Urothelium cell line (cell line): ENCODE data around the gene CRKL.

Experiments
- DNase-seq: peaks from one replicate; pipeline ENCODE4 v3.0.0; 2011; ENCODE audit warnings: low spot score, mixed read lengths
- FAIRE-seq: peaks from 2 replicates; lab custom pipeline; 2011; peaks lifted over from hg19 to GRCh38; lab: Jason Lieb, UNC

The CRKL gene

GRCh38 chr22:20979243-20979809 lies 62.1 kb downstream of the CRKL start:
- no peak for DNase-seq
- no peak for FAIRE-seq

DNA sequence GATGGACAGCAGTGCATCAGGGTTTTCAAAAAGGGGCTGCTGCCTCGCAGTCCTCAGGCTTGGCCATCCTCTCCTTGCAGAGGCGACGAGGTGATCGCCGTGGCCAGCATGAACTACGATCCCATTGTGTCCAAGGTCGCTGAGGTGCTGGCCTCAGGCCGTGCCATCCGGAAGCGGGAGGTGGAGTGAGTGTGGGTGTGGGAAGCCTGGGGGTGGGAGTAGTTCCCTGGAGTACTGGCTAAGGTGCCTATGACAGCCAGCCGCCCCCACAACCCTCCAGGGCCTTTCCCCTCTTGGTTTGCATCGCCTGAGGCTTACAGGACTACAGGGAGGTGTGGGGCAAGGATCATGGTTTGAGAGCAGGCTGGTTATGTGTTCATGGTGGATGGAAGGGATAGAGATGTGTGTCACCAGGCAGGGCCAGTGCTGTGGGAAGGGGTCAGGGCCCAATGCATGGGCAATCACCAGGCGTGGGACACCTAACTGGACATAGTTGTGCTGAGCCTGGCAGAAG lies 62.8 kb downstream of the CRKL start:
- DNase-seq: no peak
- no peak for FAIRE-seq

DNA sequence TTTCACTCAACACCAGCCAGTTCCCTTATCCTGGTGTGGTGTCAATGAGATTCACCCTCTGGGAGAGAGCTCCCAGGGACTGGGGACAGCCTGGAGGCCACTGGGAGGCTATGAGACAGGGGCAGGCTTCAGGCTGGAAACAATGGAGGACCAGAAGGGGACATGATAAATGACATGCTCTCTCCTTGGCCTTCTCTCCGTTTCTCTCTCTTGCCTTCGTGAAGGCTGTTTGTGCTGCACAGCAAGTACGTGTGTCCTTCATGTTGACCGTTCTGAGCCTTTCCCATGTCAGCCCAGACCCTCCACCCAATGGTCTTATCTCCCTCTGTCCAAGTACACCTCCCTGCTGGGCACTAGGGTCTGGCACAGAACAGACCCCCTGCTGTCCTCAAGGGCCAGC lies 63.3 kb downstream of the CRKL start:
- no peak for FAIRE-seq
- no peak for DNase-seq

DNA sequence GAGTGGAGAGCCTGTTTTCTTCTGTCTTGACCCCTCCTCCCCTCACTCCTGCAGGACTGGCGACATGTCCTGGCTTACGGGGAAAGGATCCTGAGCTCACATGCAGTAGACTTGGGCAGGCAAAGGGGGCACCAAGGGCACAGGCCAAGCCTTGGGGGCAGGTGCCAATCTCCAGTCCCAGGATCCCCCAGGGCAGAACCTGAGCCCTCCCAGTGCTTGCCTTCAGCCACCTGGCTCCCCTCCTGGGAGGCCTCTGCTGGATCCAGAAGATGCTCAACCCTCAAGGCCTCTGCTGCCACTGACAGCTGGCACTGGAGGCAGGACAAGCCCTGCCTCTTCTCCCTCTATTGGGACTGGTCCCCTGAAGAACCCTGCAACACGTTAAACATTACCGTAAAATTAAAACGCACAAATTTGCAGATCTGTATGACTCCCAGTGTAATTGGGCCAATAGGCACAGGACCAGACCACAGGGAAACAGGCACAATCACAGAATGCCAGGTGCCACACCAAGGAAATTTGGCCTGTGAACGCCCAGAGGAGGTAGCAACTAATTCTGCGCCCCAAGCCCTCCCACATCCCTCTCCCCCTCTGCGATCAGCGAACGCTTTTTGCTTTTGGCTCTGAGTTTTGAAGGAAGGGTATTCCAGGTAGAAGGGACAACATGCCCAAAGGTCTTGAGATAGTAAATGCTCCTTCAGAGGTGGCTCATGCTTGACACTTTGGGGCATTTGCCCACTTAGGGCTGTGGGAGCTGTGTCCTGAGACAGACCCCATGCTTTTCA lies 63.9 kb downstream of the CRKL start:
- no peak for DNase-seq
- no peak for FAIRE-seq

DNA sequence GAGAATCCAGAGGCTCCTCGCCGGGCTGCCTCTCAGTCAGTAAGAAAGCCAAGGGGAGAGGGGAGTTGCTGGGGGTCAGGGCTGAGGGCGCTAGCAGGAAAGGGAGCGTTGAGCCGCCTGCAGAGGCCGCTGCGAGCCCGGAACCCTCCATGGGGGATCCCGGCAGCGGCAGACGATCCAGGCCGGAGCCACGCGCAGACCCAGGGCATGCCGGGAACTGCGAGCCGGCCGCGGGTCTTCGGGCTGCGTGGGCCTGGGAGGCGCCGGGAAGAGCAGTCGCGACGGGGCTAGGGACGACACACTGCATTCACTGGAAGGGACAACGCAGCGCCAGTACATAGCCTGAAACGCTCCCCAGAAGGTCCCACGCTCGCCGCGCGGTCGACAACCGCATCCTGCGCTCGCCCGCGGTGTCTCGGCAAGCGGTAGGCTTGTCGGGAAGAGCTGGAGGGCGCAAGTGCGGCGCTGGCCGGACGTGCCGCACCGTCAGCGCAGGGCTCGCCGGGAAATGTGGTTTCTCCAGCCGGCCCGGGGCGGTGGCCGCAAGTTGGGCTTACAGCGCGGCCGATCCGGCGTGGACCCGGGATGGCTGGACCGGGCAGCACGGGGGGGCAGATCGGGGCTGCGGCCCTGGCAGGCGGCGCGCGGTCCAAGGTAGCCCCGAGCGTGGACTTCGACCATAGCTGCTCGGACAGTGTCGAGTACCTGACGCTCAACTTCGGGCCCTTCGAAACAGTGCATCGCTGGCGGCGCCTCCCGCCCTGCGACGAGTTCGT lies 64.8 kb downstream of the CRKL start, which contains the start of gene LZTR1:
LZTR1 (plus strand) TSS at position 511 of the 776 bp plus-strand sequence; CDS start at position 586, 75 bp downstream.
- DNase-seq (peak; percentile 96), FAIRE-seq (peak; percentile 98)

DNA sequence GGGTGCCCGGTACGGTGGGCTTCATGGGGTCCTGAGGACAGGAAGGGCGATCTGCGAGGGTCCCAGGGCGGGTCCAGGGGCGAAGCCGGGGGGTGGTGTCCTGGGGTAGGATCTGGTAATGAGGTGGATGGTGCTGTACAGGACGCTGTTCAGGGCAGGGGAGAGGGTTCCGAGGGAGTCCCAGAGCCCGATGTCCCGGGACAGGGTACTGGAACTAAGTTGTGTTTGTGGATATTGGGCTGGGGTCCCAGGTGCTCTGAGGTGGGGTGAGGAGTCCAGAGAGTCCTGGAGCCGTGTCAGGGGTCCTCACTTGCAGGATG lies 65.3 kb downstream of the CRKL start:
- FAIRE-seq (no peak), DNase-seq (no peak)

DNA sequence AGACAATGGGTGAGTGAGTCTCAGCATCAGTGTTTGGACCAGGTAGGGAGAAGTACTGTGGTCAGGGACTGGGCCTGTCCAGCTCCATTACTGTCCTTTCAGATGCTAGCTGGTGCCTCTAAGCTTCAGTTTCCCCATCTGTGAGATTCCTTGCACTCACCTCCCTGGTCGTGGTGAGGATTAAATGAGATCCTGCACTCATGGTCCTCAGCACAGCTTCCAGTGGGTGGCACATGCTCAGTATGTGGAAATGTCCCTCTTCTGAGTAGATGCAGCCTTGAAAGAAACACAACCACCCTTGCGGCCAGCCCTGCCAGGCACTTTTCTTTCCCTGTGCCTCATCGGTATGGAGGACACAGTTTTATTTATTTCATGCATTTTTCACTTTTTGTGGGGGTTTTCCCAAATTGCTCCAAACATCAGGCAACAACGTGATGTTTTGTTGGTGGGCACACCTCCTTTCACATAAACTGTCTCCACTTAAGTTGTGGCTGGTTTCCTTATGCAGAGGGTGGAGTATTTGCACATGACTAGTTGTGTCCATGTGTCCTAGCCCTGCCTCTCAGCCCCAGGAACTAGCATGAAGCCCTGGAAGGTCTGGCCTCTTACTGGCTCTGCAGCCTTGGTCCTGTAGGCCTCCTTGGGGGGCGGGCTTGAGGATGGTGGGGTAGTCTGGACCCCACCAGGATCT lies 66.0 kb downstream of the CRKL start:
- no peak for DNase-seq
- no peak for FAIRE-seq

DNA sequence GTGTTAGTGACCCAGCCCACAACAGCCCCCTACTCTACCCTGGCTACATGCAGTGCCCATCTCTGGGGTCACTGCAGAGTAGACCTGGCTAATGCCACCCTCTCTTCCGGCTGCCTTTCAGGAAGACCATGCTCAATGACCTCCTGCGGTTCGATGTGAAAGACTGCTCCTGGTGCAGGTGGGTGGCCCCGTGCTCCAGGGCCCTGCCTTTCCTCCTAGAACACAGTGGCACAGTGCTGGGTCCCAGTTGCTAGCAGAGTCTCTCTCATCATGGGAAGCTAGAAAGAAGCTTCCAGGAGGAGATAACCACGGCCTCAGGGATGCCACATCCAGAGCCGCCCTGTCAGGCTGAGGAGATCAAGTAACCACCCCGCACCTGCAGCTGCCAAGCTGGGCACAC lies 68.5 kb downstream of the CRKL start:
- DNase-seq (no peak), FAIRE-seq (no peak)

- FAIRE-seq: no peak
- no peak for DNase-seq
Observed at GRCh38 chr22:20986365-20986764, 69.2 kb downstream of the CRKL start.

DNA sequence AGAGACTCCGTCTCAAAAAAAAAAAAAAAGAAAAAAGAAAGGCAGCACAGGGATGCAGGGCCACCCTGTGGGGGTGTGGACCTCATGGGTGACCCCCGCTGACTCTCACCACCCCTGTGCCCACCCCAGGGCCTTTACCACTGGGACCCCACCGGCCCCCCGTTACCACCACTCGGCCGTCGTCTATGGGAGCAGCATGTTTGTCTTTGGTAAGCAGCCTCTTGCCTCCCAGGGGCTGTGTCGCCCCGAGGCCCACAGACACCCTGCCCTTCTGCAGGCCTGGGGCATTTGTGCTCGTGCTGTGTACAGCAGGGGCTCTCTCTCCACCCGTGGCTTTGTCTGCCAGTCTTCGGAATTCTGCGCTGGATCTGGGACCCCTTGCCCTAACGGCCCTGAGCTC lies 70.2 kb downstream of the CRKL start:
- DNase-seq (no peak), FAIRE-seq (peak; percentile 35)

DNA sequence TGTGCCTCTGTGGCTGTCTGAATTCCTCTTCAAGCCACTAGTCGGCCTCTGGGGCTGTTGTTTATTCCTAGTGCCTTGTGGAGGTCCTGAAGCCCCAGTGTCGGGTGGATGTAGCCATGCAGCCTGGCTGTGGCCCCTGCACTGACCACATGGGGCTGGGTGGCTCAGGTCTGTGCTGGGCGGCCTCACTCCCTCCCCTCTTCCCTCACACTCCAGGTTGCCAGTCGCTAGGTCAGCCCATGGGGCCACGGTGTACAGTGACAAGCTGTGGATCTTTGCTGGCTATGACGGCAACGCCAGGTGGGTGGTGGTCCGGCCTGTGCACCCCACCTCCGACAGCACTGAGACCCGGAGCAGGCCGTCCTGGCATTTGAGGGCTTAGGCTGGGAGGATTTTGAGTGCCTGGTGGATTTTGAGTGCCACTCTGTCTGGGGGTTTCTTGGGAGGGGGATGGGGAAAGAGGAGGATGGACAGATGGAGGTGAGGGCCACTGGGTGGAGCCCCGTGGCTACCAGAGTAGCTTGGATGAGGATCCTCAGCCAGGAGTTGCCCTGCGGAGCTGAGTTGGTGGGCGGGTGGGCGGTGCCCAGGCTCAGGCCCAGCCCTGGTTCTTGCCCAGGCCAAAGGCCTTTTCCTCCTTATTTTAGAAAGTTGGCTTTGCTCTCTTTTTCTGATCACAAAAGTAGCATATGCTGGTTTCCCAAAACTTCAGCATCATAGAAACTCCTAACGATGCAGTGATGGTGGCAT lies 71.5 kb downstream of the CRKL start:
- FAIRE-seq (peak; percentile 76), DNase-seq (no peak)

DNA sequence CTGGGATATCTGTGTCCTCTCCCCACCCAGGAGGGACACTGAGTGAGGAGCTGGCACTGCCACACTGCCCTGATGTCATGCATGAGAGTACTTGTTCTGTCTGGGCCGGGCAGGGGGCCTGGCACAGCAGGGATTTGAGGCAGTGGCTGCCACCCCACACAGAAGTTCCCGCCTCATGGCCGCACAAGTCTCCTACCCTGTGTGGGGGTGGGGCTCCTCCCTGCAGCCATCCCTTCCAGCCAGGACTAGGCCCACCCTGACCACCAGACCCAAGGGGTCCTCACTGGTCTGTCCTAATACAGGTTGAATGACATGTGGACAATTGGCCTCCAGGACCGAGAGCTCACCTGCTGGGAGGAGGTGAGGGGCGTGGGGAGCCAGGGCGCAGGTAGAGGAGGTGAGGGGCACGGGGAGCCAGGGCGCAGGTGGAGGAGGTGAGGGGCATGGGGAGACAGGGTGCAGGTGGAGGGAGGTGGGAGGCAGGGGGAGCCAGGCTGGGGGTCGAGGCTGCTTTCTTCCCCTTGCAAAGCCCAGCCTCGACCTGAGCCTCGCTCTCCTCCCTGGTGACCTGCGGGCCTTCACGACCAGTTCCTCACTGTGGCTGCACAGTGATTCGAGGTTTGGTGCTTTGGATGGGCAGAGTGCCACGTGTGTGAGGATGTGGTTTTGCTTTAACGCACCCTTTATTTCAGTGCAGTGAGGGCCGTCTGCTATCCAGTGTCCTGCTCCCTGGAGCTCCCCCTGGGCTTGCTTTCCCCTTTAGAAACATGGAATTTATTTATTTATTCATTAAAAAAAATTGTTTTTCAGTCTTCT lies 72.3 kb downstream of the CRKL start:
- peak; percentile 52 for FAIRE-seq
- DNase-seq: no peak

GRCh38 chr22:20990184-20991180 lies 73.3 kb downstream of the CRKL start:
- FAIRE-seq: no peak
- no peak for DNase-seq

- DNase-seq: no peak
- FAIRE-seq: no peak
Observed at GRCh38 chr22:20991252-20992055, 74.2 kb downstream of the CRKL start.

GRCh38 chr22:20992056-20992442 lies 74.8 kb downstream of the CRKL start:
- FAIRE-seq (peak; percentile 13), DNase-seq (no peak)

DNA sequence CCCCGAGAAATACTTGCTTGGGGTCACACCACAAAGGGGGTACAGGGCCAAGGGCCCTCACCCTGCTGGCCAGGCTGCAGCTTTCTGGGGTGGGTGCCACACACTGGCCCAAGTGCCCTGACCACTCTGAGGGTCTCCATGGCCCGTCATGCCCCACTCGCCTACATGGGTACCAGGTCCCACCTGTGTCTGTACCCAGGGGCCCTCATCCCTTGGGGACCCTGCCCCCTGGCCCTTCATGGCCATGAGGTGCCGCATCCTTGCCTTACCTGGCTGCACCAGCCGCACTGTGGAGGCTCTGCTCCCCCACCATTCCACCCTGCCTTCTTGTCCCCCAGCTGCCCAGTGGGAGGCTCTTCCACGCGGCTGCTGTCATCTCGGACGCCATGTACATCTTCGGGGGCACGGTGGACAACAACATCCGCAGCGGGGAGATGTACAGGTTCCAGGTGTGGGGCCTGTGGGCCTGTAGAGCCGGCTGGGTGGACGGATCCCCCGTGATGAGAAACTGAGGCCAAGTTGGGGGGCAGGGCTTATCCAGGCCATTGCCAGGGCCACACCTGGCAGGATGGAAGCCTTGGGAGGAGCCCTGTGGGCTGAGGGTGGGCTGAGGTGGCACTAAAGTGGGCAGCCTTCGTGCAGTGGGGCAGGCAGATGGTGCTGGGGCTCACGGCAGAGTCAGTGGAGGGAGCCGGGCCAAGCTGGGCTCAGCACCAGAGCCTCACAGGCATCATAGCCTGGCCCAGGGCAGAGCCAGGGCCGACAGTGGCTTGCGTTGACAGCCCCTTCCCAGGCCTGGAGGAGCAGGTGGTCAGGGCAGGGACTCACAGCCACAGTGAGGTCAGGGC lies 75.5 kb downstream of the CRKL start:
- FAIRE-seq: no peak
- DNase-seq: no peak
